Measurements from ENCODE around the gene BNC2.

BNC2 gene

GRCh38 chr9:16809912-16810610 lies 60.4 kb downstream of the BNC2 start:
- TF ChIP-seq FOXM1 (IDR thresholded peaks at IDR 0.05; ENCODE audit: borderline replicate concordance, low read depth) = no peak
- no peak for TF ChIP-seq EGR1 (IDR thresholded peaks at IDR 0.05)
- no peak for TF ChIP-seq MAX (IDR thresholded peaks at IDR 0.05)
- no peak for TF ChIP-seq YY1 (IDR thresholded peaks at IDR 0.05; ENCODE audit: low read depth)
- no peak for TF ChIP-seq ZBTB7A (IDR thresholded peaks at IDR 0.05; ENCODE audit: low read depth)
- peak; percentile 66 for TF ChIP-seq TCF12 (IDR thresholded peaks at IDR 0.05; ENCODE audit: low read depth)
- TF ChIP-seq TEAD4 (IDR thresholded peaks at IDR 0.05) = 0 out of 2 replicates have a peak, but pooled peaks have one; percentile 38
- no peak for TF ChIP-seq USF1 (IDR thresholded peaks at IDR 0.05)
- no peak for TF ChIP-seq CREB1 (IDR thresholded peaks at IDR 0.05; ENCODE audit: low read depth)
- TF ChIP-seq NFIC (IDR thresholded peaks at IDR 0.05) = peak; percentile 27; the same call in 1 of the 2 replicates
- no peak for TF ChIP-seq TAF1 (IDR thresholded peaks at IDR 0.05; ENCODE audit: low read depth)
- no peak for TF ChIP-seq REST (IDR thresholded peaks at IDR 0.05; ENCODE audit: low read depth)
- TF ChIP-seq RAD21 (IDR thresholded peaks at IDR 0.05; ENCODE audit: low read depth) = peak; percentile 26; the same call in 1 of the 2 replicates
- peak; percentile 69 for TF ChIP-seq EP300 (IDR thresholded peaks at IDR 0.05; ENCODE audit: borderline replicate concordance)
- peak; percentile 87 for TF ChIP-seq CEBPB (IDR thresholded peaks at IDR 0.05)

- TF ChIP-seq CEBPB (IDR thresholded peaks at IDR 0.05) (no peak), REST (IDR thresholded peaks at IDR 0.05; ENCODE audit: low read depth) (no peak), EP300 (IDR thresholded peaks at IDR 0.05; ENCODE audit: borderline replicate concordance) (no peak), TCF12 (IDR thresholded peaks at IDR 0.05; ENCODE audit: low read depth) (no peak), CREB1 (IDR thresholded peaks at IDR 0.05; ENCODE audit: low read depth) (no peak), FOXM1 (IDR thresholded peaks at IDR 0.05; ENCODE audit: borderline replicate concordance, low read depth) (no peak), ZBTB7A (IDR thresholded peaks at IDR 0.05; ENCODE audit: low read depth) (no peak), NFIC (IDR thresholded peaks at IDR 0.05) (no peak), RAD21 (IDR thresholded peaks at IDR 0.05; ENCODE audit: low read depth) (no peak), EGR1 (IDR thresholded peaks at IDR 0.05) (no peak), YY1 (IDR thresholded peaks at IDR 0.05; ENCODE audit: low read depth) (no peak), MAX (IDR thresholded peaks at IDR 0.05) (no peak), TAF1 (IDR thresholded peaks at IDR 0.05; ENCODE audit: low read depth) (no peak)
Observed at GRCh38 chr9:16806674-16807073, 63.8 kb downstream of the BNC2 start.

- TF ChIP-seq YY1 (IDR thresholded peaks at IDR 0.05; ENCODE audit: low read depth) (no peak), TAF1 (IDR thresholded peaks at IDR 0.05; ENCODE audit: low read depth) (no peak), USF1 (IDR thresholded peaks at IDR 0.05) (no peak), CEBPB (IDR thresholded peaks at IDR 0.05) (no peak), REST (IDR thresholded peaks at IDR 0.05; ENCODE audit: low read depth) (no peak), CREB1 (IDR thresholded peaks at IDR 0.05; ENCODE audit: low read depth) (no peak), ZBTB7A (IDR thresholded peaks at IDR 0.05; ENCODE audit: low read depth) (no peak), MAX (IDR thresholded peaks at IDR 0.05) (no peak), RAD21 (IDR thresholded peaks at IDR 0.05; ENCODE audit: low read depth) (no peak), TEAD4 (IDR thresholded peaks at IDR 0.05) (no peak), TCF12 (IDR thresholded peaks at IDR 0.05; ENCODE audit: low read depth) (no peak), NFIC (IDR thresholded peaks at IDR 0.05) (no peak)
Observed at GRCh38 chr9:16803648-16804047, 66.8 kb downstream of the BNC2 start.

Data from Ishikawa (cell line).